ENCODE data around the gene SPAG5.

The SPAG5 gene

DNA sequence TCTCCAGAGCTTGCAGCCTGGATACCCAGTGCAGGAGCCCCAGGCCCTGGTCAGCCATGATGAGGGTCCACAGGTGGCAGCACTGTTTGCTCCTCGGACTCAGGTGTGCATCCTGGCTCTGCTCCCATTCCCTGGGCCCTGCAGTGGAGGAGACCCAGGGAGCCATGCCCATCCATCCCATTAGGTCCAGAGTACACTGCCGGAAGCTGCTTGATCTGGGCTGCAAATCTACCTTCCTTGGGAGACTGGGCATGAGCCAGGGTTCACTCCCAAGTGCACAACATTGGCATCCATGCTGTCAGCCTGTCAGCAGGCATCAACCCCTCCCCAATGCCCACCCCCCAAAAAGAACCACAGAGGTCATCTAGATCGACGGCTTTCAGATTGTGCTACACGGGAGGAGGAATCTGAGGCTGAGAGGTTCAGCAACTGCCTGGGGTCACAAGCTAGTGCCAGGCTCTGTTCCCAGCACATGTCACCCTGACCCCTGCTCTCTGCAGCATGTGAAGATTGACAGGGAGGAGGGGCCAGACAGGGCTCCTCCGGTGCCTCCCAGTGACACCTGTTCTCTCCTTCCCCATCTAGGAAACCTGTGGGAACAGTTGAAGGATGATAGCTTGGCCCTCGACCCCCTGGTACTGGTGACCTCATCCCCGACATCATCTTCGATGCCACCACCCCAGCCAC lies 62.1 kb downstream of the SPAG5 start:
- Histone ChIP-seq H3K4me3 (ENCODE audit: insufficient read depth, low read length, poor library complexity, severe bottlenecking) (no peak overlapping the region), H2AFZ (ENCODE audit: low read depth, low read length, severe bottlenecking) (no peak overlapping the region), H3K27me3 (ENCODE audit: low read length) (no peaks in the 10 kb centered on the region), H3K36me3 (ENCODE audit: low read length) (no peaks in the 10 kb centered on the region), H3K9me2 (replicated peaks; ENCODE audit: insufficient read depth, low read length) (no peaks in the 10 kb centered on the region), H3K9me3 (ENCODE audit: insufficient read depth, low read length) (no peaks in the 10 kb centered on the region), H4K20me1 (ENCODE audit: low read depth, low read length) (no peaks in the 10 kb centered on the region), H3K79me2 (ENCODE audit: insufficient read depth, low read length) (no peaks in the 10 kb centered on the region), H3K4me2 (ENCODE audit: low read depth, low read length, poor library complexity, severe bottlenecking) (no peak overlapping the region), H3K9ac (ENCODE audit: low read length) (no peak overlapping the region), H3K27ac (ENCODE audit: low read depth, low read length) (no peak overlapping the region), H3F3A (ENCODE audit: insufficient read depth) (no peaks in the 10 kb centered on the region)
- no peak for TF ChIP-seq EZH2phosphoT487 (conservative IDR thresholded peaks at IDR 0.05; ENCODE audit: low read length)
- TF ChIP-seq, protein P1, sequence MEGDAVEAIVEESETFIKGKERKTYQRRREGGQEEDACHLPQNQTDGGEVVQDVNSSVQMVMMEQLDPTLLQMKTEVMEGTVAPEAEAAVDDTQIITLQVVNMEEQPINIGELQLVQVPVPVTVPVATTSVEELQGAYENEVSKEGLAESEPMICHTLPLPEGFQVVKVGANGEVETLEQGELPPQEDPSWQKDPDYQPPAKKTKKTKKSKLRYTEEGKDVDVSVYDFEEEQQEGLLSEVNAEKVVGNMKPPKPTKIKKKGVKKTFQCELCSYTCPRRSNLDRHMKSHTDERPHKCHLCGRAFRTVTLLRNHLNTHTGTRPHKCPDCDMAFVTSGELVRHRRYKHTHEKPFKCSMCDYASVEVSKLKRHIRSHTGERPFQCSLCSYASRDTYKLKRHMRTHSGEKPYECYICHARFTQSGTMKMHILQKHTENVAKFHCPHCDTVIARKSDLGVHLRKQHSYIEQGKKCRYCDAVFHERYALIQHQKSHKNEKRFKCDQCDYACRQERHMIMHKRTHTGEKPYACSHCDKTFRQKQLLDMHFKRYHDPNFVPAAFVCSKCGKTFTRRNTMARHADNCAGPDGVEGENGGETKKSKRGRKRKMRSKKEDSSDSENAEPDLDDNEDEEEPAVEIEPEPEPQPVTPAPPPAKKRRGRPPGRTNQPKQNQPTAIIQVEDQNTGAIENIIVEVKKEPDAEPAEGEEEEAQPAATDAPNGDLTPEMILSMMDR (IDR thresholded peaks at IDR 0.05; ENCODE audit: insufficient read depth, low read length, poor library complexity, severe bottlenecking): no peak

DNA sequence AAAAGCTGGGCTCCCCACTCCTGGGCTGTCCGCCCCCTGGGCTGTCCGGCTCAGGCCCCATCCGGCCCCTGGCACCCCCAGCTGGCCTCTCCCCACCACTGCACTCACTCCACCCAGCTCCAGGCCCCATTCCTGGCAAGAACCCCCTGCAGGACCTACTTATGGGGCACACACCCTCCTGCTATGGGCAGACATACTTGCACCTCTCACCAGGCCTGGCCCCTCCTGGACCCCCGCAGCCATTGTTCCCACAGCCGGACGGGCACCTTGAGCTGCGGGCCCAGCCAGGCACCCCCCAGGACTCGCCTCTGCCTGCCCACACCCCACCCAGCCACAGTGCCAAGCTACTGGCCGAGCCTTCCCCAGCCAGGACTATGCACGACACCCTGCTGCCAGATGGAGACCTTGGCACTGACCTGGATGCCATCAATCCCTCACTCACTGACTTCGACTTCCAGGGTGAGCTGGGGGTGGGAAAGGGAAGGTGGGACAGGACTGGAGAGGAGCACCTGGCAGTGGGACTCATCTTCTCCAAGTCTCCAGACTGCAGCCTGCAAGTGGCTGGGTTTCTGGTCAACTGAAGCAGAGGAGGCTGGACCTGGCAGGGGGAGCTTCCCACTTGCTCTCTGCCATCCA lies 64.0 kb downstream of the SPAG5 start:
- Histone ChIP-seq H3K36me3 (ENCODE audit: low read length) (no peaks in the 10 kb centered on the region), H3K9ac (ENCODE audit: low read length) (no peak overlapping the region), H3K79me2 (ENCODE audit: insufficient read depth, low read length) (no peaks in the 10 kb centered on the region), H3K27ac (ENCODE audit: low read depth, low read length) (no peak overlapping the region), H2AFZ (ENCODE audit: low read depth, low read length, severe bottlenecking) (no peak overlapping the region), H3F3A (ENCODE audit: insufficient read depth) (no peaks in the 10 kb centered on the region), H3K9me3 (ENCODE audit: insufficient read depth, low read length) (no peaks in the 10 kb centered on the region), H3K9me2 (replicated peaks; ENCODE audit: insufficient read depth, low read length) (no peaks in the 10 kb centered on the region), H3K4me3 (ENCODE audit: insufficient read depth, low read length, poor library complexity, severe bottlenecking) (no peak overlapping the region), H3K4me2 (ENCODE audit: low read depth, low read length, poor library complexity, severe bottlenecking) (no peak overlapping the region), H4K20me1 (ENCODE audit: low read depth, low read length) (no peaks in the 10 kb centered on the region), H3K27me3 (ENCODE audit: low read length) (no peaks in the 10 kb centered on the region)
- TF ChIP-seq, protein P1 (IDR thresholded peaks at IDR 0.05; ENCODE audit: insufficient read depth, low read length, poor library complexity, severe bottlenecking): no peak
- TF ChIP-seq EZH2phosphoT487 (conservative IDR thresholded peaks at IDR 0.05; ENCODE audit: low read length): no peak

DNA sequence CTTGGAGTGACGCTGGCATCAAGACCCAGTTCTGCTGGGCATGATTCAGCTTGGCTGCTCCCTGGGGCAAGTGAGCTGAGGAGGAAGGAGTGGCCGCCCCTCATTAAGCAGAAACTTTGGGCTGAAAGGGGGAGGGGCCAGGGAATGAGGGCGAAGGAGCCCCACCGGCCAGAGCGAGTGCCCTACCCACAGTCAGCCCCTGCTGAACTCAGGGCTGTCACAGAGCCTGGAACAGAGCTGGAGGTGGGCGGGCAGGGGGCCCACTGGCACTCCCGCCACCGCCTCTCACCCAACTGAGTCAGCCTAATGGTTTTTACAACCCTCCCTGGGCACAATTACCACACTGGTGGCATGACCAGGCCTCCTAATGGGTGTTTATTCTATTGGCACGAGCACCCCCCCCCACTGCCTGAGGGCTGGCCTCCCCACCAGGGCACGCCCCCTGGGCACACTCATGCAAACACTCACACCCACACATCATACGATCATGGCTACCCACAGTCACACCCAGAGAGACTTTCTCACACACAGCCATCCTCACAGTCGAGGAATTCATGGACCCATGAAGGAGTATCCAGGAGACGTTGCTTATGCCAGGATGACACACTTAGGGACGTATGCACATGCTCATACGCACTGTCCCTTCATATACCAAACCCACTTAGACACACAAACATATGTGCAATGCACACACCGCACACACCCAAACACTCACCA lies 65.6 kb downstream of the SPAG5 start:
- H3K9me3 ChIP-seq (ENCODE audit: insufficient read depth, low read length): no peaks in the 10 kb centered on the region
- no peaks in the 10 kb centered on the region for H3K36me3 ChIP-seq (ENCODE audit: low read length)
- H3K27me3 ChIP-seq (ENCODE audit: low read length): no peaks in the 10 kb centered on the region
- no peak overlapping the region for H3K27ac ChIP-seq (ENCODE audit: low read depth, low read length)
- H4K20me1 ChIP-seq (ENCODE audit: low read depth, low read length): no peaks in the 10 kb centered on the region
- H3K9me2 ChIP-seq (replicated peaks; ENCODE audit: insufficient read depth, low read length): no peaks in the 10 kb centered on the region
- no peak overlapping the region for H3K9ac ChIP-seq (ENCODE audit: low read length)
- H3K79me2 ChIP-seq (ENCODE audit: insufficient read depth, low read length): no peaks in the 10 kb centered on the region
- no peaks in the 10 kb centered on the region for H3F3A ChIP-seq (ENCODE audit: insufficient read depth)
- no peak for TF ChIP-seq EZH2phosphoT487 (conservative IDR thresholded peaks at IDR 0.05; ENCODE audit: low read length)
- TF ChIP-seq, protein P1 (IDR thresholded peaks at IDR 0.05; ENCODE audit: insufficient read depth, low read length, poor library complexity, severe bottlenecking): no peak
- no peak overlapping the region for H3K4me3 ChIP-seq (ENCODE audit: insufficient read depth, low read length, poor library complexity, severe bottlenecking)
- no peak overlapping the region for H3K4me2 ChIP-seq (ENCODE audit: low read depth, low read length, poor library complexity, severe bottlenecking)
- H2AFZ ChIP-seq (ENCODE audit: low read depth, low read length, severe bottlenecking): no peak overlapping the region
